ENCODE measurements around the gene PRIMA1. TPM values are rescaled to one million over a fixed set of nuclear protein-coding genes. Genes with fewer than 3 reads are reported as not detected.
A peak's percentile ranks its signal among the peaks of the same experiment; 100 is the strongest.

PRIMA1 gene
- total RNA-seq, 6 experiments from 2014 or later: 0.31 to 0.95 (median 0.43) TPM; not detected in 2

- TF ChIP-seq, protein P1, sequence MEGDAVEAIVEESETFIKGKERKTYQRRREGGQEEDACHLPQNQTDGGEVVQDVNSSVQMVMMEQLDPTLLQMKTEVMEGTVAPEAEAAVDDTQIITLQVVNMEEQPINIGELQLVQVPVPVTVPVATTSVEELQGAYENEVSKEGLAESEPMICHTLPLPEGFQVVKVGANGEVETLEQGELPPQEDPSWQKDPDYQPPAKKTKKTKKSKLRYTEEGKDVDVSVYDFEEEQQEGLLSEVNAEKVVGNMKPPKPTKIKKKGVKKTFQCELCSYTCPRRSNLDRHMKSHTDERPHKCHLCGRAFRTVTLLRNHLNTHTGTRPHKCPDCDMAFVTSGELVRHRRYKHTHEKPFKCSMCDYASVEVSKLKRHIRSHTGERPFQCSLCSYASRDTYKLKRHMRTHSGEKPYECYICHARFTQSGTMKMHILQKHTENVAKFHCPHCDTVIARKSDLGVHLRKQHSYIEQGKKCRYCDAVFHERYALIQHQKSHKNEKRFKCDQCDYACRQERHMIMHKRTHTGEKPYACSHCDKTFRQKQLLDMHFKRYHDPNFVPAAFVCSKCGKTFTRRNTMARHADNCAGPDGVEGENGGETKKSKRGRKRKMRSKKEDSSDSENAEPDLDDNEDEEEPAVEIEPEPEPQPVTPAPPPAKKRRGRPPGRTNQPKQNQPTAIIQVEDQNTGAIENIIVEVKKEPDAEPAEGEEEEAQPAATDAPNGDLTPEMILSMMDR (IDR thresholded peaks at IDR 0.05): no peak
- no peak for TF ChIP-seq POLR2A (IDR thresholded peaks at IDR 0.05)
- Histone ChIP-seq H3K36me3 (no peaks in the 10 kb centered on the region), H3K27me3 (no peaks in the 10 kb centered on the region), H3K4me3 (no peak overlapping the region), H3K27ac (no peak overlapping the region), H3K9me3 (no peaks in the 10 kb centered on the region), H3K4me1 (no peaks in the 10 kb centered on the region)
- WGBS (ENCODE audit: insufficient coverage, low coverage, low lambda C conversion rate, missing lambda C conversion rate): 50% methylated on average over 3 of the region's 3 CpGs
- DNase-seq (no peak), ATAC-seq (no peak)
- intact Hi-C loops (cut with DNase I): no loop called here
Measured at GRCh38 chr14:93830753-93831461, 42.6 kb upstream of the PRIMA1 start.

DNA sequence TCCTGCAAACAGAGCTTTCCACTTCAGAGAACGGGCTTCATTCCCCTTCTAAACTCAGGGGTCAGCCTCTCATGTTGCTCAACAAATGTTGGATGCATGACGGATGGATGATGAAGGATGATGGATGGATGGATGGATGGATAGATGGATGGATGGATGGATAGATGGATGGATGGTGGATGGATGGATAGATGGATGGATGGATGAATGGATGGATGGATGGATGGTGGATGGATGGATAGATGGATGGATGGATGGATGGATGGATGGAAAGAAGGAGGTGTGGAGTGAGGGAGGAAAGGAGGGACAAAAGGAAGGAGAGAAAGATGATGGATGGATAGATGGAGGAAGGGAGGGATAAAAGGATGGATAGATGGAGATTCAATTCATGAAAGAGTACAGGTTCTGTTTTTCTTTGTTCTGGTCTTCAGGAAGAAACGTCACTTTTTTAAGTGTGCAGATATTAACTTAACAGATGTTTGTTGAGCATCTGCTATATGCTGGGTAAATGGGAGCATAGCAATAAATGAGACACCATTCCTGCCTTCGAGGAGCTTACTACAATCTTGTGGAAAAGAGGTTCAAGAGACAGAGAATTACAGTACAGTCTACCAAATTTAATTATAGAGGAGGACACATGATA is 41.7 kb upstream of the PRIMA1 start:
- DNase-seq (no peak), ATAC-seq (no peak)
- WGBS (ENCODE audit: insufficient coverage, low coverage, low lambda C conversion rate, missing lambda C conversion rate): 51% methylated on average over 4 of the region's 4 CpGs
- no peaks in the 10 kb centered on the region for H3K36me3 ChIP-seq
- no peaks in the 10 kb centered on the region for H3K27me3 ChIP-seq
- H3K9me3 ChIP-seq: no peaks in the 10 kb centered on the region
- intact Hi-C loops (cut with DNase I): no loop called here
- TF ChIP-seq, protein P1 (IDR thresholded peaks at IDR 0.05): no peak
- no peak overlapping the region for H3K27ac ChIP-seq
- no peak overlapping the region for H3K4me3 ChIP-seq
- H3K4me1 ChIP-seq: no peaks in the 10 kb centered on the region

DNA sequence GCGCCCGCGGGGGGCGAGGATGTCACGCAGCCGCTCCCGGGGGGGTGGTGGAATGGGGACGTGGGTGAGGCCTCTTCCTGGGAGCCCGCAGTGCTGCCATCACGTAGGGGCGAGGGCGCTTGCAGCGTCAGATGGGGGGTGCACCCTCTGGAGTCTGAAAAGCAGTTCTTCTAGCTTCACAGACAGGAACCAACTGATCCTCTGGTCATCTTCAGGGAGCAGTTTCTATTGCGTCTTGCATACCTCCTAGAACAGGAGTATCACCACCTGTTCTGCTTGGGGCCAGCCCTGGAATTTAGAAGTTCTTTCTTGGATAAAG is 36.9 kb upstream of the PRIMA1 start:
- Histone ChIP-seq H3K4me1 (no peaks in the 10 kb centered on the region), H3K9me3 (no peaks in the 10 kb centered on the region), H3K27me3 (no peaks in the 10 kb centered on the region), H3K36me3 (no peaks in the 10 kb centered on the region), H3K27ac (no peak overlapping the region), H3K4me3 (no peak overlapping the region)
- intact Hi-C loops (cut with DNase I): no loop called here
- TF ChIP-seq POLR2A (IDR thresholded peaks at IDR 0.05): no peak
- TF ChIP-seq, protein P1 (IDR thresholded peaks at IDR 0.05): no peak
- no CpG with 5 or more reads among the region's 14 CpGs for WGBS (ENCODE audit: insufficient coverage, low coverage, low lambda C conversion rate, missing lambda C conversion rate)
- DNase-seq (no peak), ATAC-seq (no peak)

- Histone ChIP-seq H3K27me3 (no peaks in the 10 kb centered on the region), H3K4me1 (no peaks in the 10 kb centered on the region), H3K9me3 (no peaks in the 10 kb centered on the region), H3K27ac (no peak overlapping the region), H3K36me3 (no peaks in the 10 kb centered on the region), H3K4me3 (no peak overlapping the region)
- TF ChIP-seq, protein P1 (IDR thresholded peaks at IDR 0.05): no peak
- TF ChIP-seq POLR2A (IDR thresholded peaks at IDR 0.05): no peak
- intact Hi-C loops (cut with DNase I): no loop called here
- DNase-seq (no peak), ATAC-seq (peak in 1 of 4 donors; percentile 16)
- 57% methylated on average over 5 of the region's 33 CpGs for WGBS (ENCODE audit: insufficient coverage, low coverage, low lambda C conversion rate, missing lambda C conversion rate)
Measured at GRCh38 chr14:93824518-93825234, 36.4 kb upstream of the PRIMA1 start.
